ENCODE measurements around the gene STMN1.
A peak's percentile ranks its signal among the peaks of the same experiment; 100 is the strongest.

STMN1 gene

GRCh38 chr1:25918615-25919014 lies 12.4 kb upstream of the STMN1 start:
- no peak for DNase-seq

DNA sequence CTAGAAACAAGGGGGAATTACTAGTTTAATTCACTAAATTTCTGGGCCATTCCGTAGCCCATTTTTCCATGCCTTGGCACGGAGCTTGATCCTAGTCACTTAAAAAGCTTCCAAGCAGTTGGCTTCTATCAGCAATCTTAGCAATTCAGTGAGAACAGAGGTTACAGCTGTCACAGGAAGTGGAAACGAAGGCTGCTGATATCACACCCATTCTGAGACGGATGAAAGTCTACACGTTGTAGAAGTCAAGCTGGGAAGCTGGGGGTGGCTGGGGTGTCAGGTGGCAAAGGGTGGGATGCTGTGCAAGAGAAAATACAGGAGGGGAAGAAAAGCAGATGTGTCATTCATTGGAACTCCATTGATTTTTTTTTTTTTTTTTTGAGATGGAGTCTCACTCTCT lies 11.8 kb upstream of the STMN1 start:
- no peak for DNase-seq

DNA sequence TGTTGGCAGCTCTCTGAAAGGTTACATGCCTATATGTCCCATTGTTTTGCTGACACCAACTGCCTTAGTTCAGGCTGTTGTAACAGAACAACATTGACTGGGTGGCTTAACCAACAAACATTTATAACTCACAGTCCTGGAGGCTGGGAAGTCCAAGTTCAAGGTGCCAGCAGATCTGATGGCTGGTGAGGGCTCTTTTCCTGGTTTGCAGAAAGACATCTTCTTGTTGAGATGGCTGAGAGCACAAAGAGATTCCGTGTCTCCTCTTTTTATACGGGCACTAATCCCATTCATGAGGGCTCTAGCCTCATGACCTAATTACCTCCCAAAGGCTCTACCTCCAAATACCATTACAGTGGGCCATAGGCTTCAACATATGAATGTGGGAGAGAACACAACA lies 10.2 kb upstream of the STMN1 start:
- DNase-seq = no peak

DNA sequence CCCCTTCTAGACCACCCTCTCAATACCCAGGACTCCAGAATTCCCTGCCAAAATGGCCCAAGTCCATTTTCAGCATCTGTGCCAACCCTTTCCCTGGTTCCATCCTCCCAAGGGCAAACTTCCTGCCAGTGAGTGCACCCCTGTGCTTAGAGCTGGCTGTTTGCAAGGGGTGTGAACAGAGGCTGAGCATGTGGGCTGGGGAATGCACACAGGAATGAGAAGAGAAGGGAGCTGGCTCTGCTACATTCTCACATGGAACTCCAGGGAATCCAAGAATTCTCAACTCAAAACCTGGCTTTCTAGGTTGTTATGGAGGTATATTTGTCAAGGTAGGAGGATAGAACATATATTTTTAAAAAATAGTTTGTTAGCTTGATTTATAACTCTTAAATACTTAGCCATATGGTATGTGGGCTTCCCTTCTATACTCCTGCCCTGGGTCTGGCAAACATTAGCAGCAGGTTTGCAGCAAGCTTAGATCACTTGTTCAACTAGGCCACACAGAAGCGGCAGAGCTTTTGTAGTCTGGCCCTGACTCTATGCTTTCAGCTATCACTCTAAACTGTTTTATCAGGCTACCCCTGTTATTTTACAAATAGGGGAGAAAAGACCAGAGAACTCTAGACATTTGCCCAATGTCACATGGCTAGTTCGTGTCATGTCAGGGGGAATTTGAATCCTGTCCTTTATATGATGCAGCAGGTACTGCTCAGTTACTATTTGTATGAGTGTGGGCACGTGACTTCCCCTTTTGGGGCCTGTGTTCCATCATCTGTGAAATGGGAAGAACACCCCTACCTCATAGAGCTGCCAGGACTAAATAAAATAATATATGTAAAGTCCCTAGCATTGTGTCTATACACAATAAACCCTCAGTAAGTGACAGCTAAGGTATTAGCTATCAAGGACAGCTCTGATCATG lies 8.1 kb upstream of the STMN1 start:
- no peak for DNase-seq

DNA sequence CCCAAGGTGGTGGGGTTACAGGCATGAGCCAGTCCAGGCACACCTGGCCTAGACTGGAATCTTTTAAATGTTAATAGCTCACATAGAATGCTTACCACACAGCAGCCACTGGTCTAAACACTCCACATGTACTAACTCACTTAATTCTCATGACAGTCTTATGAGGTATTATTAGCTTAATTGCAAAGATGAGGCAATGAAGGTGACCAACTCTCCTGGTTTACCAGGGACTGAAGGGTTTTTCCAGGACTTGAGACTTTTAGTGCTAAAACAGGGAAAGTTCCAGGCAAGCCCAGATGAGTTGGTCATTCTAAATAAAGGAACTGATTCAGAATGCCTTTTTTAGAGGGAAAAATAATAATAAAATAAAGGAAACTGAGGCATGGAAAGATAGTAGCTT lies 7.0 kb upstream of the STMN1 start:
- DNase-seq = no peak

DNA sequence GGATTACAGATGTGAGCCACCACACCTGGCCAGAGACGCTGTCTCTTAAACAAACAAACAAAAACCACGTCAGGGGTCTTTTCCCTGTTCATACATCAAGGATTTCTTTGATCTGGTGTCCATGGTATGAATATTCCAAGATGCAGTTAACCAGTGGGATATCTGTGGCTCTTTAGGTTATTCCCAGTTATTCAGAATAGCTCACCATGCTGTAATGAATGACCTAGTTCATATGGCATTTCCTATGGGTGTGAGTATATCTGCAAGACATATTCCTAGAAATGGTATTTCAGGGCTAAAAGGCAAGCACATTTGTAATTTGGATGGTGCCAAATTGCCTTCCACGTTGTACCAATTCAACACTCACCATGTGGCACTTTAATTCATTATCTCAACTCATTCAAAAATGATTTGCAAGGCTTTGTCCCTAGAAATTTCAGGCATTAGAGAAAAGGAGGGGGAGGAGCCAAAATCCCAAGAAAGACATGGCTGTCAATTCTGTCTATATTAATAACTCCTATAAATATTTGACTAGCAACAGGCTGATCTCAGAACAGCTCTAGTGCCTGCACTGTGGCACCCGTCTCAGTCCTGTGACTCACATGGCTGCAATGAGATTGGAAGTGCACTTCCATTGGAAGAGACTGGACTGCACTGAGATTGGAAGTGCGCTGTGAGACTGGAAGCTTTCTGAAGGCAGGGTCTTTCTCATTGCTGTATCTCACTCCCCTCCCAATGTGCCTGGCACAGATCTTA lies 6.0 kb upstream of the STMN1 start:
- no peak for DNase-seq

- no peak for DNase-seq
These were observed 4.9 kb upstream of the STMN1 start for GRCh38 chr1:25911162-25911561.

DNA sequence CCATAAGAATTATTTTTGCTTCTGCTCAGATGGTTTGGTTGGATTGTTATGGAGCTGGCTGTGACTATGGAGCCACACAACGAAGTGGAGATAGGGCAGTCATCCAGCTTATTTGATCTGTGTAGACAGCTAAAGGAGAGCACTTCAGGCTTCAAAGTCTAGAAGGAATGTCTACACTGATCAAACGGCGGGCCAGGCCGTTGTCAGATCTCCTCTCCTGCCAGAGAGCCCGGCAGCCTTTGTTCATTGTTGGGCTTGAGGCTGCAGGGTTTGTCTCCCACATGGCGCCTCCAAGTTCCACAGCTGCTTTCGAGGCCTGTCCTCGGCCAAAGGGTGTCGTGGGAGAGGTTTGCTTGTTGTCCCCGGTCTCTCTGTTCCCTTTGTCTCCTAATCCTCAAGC lies 2.8 kb upstream of the STMN1 start:
- no peak for DNase-seq

DNA sequence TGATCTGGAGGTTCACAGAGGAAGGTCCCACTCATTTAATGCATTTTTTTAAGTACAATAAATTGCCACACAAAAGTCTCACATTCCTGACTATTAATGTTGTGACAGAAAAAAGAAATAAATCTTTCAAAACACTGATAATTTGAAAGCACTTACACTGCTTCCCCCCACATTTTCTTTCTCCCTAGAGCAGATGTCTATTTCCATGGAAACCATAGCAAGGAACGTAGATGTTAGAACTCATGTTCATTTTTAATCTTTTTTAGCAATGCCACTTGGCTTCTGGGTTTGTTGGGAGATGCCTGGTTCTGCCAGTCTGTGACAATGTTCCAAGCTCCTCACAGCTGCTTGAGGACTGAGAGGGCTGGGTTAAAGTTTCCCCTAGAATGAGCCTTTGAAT lies 1.9 kb upstream of the STMN1 start:
- DNase-seq = no peak

DNA sequence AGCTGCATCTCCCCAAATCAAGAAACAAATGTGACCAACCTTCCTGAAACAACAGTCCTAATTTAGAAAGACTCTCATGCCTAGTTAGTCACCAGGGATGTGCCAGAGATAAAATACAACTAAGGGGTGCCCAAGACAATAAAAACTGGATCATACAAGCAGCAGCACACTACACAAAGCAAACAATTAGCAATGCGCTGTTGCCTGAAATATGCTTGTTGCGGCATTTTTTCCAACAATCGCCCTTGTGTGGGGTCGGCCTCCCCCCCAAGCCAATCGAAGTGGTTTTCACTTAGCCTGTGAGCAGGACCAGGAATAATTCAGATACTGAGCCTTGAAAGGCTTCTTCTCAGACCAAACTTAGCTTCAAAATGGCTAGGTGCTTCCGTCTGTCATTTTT lies 1.4 kb upstream of the STMN1 start:
- DNase-seq = no peak

GRCh38 chr1:25906644-25907300 lies 553 bp upstream of the STMN1 start:
- no peak for DNase-seq

GRCh38 chr1:25904943-25905679 lies 1.1 kb downstream of the STMN1 start:
- peak; percentile 88 for DNase-seq

- DNase-seq = no peak
These were observed 2.2 kb downstream of the STMN1 start for GRCh38 chr1:25903986-25904385.

DNA sequence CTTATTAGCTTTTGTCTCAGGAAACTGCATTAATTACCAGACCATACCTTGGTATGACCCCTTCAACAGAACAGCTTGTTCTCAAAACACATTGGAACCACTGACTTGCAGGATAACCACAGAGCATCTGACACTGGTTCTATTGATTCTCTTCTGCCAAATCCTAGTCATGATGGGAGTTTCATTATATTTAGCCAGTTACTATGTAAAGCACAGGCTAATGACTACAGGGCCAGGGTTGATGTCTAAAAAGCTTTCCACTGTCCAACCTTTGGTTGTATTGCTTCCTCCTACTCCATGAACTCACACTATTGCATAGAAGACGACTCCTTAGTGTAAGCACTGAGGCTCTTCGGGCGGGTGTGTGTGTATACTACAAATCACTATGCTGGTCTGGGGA lies 3.8 kb downstream of the STMN1 start:
- no peak for DNase-seq

GRCh38 chr1:25900219-25900618 lies 6.0 kb downstream of the STMN1 start:
- DNase-seq = no peak

- DNase-seq = no peak
These were observed 6.4 kb downstream of the STMN1 start for GRCh38 chr1:25899792-25900191.

- no peak for DNase-seq
These were observed 7.8 kb downstream of the STMN1 start for GRCh38 chr1:25898223-25899015.

DNA sequence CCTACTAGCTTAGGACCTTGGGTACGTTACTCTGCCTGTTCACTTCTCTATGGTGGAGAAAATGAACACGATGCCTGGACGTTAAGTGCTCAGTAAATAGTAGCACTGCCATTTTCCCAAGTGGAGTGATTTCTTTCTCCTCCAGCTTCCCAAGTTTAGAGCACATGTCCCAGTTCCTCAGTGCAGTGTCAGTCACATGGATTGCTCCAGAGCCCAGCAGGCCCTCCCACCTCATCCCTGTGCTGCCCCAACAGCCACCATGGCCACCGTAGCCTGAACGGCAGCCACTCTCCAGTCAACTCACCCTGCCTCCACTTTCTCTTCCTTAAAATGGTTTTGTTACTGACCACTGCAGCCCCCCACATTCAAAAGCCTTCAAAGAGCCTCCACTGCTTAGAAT lies 8.5 kb downstream of the STMN1 start:
- no peak for DNase-seq

GRCh38 chr1:25896266-25896665 lies 10.0 kb downstream of the STMN1 start:
- DNase-seq = no peak

GRCh38 chr1:25895365-25895990 lies 10.7 kb downstream of the STMN1 start:
- DNase-seq = peak; percentile 43

DNA sequence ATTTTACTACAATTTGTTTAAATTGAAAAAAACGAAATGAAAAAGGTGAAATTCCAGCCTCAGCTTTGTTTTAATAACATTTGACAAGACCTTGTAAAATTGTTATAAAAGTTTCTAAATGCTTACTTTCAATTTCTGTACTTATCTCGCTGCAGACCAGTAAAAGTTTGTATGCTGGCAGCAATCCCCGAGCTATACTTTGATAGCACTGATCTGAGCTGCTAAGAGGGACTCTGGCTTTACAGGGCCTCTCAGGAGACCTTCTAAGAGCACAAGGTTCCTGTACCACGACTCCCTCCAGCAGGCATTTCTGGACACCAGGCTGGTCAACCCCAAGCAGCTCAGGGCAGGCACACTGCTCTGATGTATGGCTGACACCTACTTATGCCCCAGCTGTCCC lies 13.1 kb downstream of the STMN1 start:
- no peak for DNase-seq

DNA sequence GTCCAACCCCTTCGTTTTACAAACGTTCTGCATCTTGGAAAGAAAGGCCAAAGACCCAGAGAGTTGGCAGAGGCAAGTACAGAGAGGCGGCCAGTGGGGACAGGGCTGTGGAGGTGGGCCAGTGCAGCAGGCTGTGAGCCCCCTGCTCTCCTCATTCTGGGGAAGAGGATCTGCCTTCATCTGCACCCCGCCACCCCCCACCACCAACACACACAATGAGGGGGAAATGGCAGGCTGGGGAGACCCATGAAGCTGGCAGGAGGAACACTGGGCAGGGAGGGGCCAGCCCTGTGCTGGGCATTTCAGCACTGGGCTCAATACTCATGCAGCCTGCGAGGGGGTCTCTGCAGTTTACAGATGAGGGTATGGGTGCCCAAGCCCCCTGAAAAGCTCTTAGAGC lies 14.6 kb downstream of the STMN1 start:
- DNase-seq = no peak
